Measurements from ENCODE around the gene PBX3. TPM values are rescaled to one million over a fixed set of nuclear protein-coding genes. Genes with fewer than 3 reads are reported as not detected.

Gene PBX3
- total and polyA plus RNA-seq, 8 donors = 8.9 to 36.8 (median 21.5) TPM

DNA sequence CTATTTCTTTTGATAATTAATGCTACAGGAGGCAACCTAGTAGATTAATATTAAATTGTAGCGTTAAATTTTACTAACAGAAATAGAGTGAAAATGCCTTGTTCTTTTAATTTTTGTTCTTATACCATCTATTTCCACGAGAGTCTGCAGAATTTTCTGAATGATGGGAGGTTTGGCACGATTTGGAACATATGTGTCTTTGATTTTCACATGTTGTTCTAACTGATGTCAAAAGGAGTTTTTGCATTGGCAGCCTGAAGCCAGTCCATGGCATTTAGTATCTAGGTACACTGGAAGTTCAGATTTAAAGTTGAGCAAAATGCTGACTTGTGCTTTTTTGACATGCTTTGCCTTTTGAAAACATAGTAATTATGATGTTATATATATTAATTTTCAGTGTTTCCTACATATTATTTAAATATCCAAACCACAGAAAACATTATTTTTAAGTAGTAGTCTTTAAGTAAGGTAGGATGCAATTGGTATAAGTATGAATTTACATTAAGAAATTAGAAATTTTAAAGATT is 103.0 kb downstream of the PBX3 start:
- no peak overlapping the region for H3K4me3 ChIP-seq
- ATAC-seq (no peak), DNase-seq (no peak), FAIRE-seq (peak; percentile 13)
- TF ChIP-seq, protein P1, sequence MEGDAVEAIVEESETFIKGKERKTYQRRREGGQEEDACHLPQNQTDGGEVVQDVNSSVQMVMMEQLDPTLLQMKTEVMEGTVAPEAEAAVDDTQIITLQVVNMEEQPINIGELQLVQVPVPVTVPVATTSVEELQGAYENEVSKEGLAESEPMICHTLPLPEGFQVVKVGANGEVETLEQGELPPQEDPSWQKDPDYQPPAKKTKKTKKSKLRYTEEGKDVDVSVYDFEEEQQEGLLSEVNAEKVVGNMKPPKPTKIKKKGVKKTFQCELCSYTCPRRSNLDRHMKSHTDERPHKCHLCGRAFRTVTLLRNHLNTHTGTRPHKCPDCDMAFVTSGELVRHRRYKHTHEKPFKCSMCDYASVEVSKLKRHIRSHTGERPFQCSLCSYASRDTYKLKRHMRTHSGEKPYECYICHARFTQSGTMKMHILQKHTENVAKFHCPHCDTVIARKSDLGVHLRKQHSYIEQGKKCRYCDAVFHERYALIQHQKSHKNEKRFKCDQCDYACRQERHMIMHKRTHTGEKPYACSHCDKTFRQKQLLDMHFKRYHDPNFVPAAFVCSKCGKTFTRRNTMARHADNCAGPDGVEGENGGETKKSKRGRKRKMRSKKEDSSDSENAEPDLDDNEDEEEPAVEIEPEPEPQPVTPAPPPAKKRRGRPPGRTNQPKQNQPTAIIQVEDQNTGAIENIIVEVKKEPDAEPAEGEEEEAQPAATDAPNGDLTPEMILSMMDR (IDR thresholded peaks at IDR 0.05) = no peak
- intact Hi-C loops (cut with DNase I) = no loop called here
- peaks cover 8 to 15% (median 15%) of the 10 kb centered on the region in 3 donors for H3K4me1 ChIP-seq
- no peaks in the 10 kb centered on the region for H3K27me3 ChIP-seq
- 68 to 71% methylated on average over 3 of the region's 3 CpGs for WGBS, 2 donors
- no peaks in the 10 kb centered on the region for H3K36me3 ChIP-seq
- no peaks in the 10 kb centered on the region for H3K9me3 ChIP-seq
- no peak overlapping the region for H3K27ac ChIP-seq

DNA sequence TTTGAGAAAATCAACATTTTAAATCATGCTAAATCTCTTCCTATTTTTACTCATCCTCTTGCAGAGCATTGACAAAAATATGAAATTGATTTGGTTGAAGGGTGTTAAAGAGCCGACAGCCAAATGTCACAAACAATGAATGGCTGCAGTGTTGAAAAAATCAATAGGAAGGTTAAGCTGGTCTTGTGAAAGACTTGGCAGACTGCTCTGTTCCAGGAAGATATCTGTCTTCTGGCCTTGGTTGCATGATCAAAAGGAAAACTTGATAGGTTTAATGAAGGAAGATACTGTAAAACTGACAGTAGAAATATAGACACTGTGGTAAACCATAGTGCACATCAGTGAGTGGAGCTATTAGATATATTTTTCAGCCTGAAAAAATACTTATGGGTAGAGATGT is 103.6 kb downstream of the PBX3 start:
- FAIRE-seq (no peak), DNase-seq (no peak), ATAC-seq (peak in 3 of 4 donors; percentile 43 to 70 (median 46))
- 6 to 8% methylated on average over 1 of the region's 1 CpG for WGBS, 2 donors
- Histone ChIP-seq H3K36me3 (no peaks in the 10 kb centered on the region), H3K27me3 (no peaks in the 10 kb centered on the region), H3K27ac (no peak overlapping the region), H3K9me3 (no peaks in the 10 kb centered on the region), H3K4me1 (peaks cover 8 to 15% (median 15%) of the 10 kb centered on the region in 3 donors), H3K4me3 (no peak overlapping the region)
- TF ChIP-seq, protein P1 (IDR thresholded peaks at IDR 0.05) = no peak
- intact Hi-C loops (cut with DNase I) = no loop called here

DNA sequence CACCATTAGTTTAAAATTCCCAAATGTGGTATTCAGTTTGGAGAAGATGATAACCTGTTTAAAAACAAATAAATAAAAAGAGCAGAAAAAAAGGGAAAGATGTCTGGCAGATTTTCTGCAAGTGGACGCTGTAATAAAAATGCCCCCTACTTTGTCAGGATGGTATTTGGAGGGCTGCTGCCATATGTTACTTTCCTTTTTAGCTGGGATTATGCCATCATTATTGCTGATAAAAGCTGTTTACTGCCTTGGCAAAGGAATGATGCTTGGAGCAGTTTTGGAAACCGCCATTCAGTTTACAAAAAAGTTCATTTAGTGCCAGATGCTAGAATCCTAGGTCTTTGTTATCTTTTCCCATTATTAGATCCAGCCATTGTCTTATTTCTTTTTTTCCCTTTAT is 104.8 kb downstream of the PBX3 start:
- WGBS, 2 donors = 29 to 32% methylated on average over 2 of the region's 2 CpGs
- no peak overlapping the region for H3K4me3 ChIP-seq
- no peaks in the 10 kb centered on the region for H3K9me3 ChIP-seq
- DNase-seq (no peak), ATAC-seq (no peak), FAIRE-seq (no peak)
- H3K36me3 ChIP-seq = no peaks in the 10 kb centered on the region
- TF ChIP-seq, protein P1 (IDR thresholded peaks at IDR 0.05) = no peak
- H3K4me1 ChIP-seq = peaks cover 8 to 15% (median 15%) of the 10 kb centered on the region in 3 donors
- H3K27me3 ChIP-seq = no peaks in the 10 kb centered on the region
- intact Hi-C loops (cut with DNase I) = no loop called here
- no peak overlapping the region for H3K27ac ChIP-seq

DNA sequence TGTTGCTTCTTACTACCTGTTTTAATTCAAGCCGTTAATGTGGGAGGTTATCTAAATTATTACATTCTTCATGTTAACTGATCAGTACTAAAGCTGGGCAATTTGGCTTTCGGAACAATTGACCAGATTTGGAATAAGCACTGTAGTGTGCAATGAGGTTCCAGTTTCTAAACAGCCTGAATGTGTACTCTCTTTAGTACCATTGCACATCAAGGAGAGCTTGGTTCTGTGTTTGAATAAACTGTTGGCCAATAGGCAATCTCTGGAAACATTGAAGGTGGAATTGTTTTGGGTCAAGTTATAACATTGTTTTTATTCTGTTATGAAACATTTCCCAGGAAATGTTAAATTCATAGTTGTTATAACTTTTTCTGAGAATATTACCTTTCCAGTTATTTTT is 105.2 kb downstream of the PBX3 start:
- intact Hi-C loops (cut with DNase I) = no loop called here
- TF ChIP-seq, protein P1 (IDR thresholded peaks at IDR 0.05) = no peak
- no peak for DNase-seq
- no peaks in the 10 kb centered on the region for H3K36me3 ChIP-seq
- no peaks in the 10 kb centered on the region for H3K9me3 ChIP-seq
- H3K4me3 ChIP-seq = no peak overlapping the region
- H3K27me3 ChIP-seq = no peaks in the 10 kb centered on the region
- no peak for ATAC-seq
- no peak for FAIRE-seq
- peaks cover 8 to 15% (median 15%) of the 10 kb centered on the region in 3 donors for H3K4me1 ChIP-seq
- no peak overlapping the region for H3K27ac ChIP-seq
- WGBS, 2 donors = 57 to 79% methylated on average over 2 of the region's 2 CpGs

DNA sequence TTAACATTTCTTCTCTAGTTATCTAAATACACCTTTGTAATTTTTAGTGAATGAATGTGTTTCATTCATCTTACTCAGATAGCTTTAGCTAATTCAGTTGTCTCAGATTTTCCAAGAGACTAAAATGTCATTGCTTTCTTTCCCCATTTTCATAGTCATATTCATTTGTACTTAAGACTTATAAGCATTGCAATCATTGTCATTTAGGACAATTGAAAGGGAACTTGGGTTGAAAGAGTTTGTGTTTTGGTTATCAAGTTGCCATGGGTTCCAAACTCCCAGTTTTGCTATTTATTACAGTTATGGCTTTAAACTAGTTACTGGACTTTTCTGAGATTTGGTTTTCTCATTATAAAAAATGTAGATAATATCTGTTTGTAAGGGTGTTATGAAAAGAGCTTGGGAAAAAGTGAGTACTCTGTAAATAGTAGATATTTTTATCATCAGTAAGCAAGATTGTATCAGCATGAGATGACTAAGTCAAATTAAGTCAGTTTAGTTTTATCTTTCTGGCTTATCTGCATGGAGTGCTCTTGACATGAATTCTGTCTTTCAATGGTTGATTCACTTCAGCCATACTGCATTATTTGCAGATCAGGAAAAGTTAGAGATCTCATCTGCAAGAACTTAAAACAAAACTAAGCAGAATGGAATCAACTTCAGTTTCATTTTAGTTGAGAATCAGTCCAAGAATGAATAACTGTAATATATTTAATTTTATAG is 107.5 kb downstream of the PBX3 start:
- no peak overlapping the region for H3K4me3 ChIP-seq
- intact Hi-C loops (cut with DNase I) = no loop called here
- H3K9me3 ChIP-seq = no peaks in the 10 kb centered on the region
- no peak for ATAC-seq
- DNase-seq = no peak
- peaks cover 8 to 15% (median 15%) of the 10 kb centered on the region in 3 donors for H3K4me1 ChIP-seq
- H3K27ac ChIP-seq = no peak overlapping the region
- H3K36me3 ChIP-seq = no peaks in the 10 kb centered on the region
- H3K27me3 ChIP-seq = no peaks in the 10 kb centered on the region
- TF ChIP-seq, protein P1 (IDR thresholded peaks at IDR 0.05) = no peak
- FAIRE-seq = no peak

Measured in pancreas (tissue), 10 donors.